H9 (cell line): ENCODE measurements around the gene ZNF17. TPM values are rescaled to one million over a fixed set of nuclear protein-coding genes. Genes with fewer than 3 reads are reported as not detected.

Source experiments
- DNase-seq: peaks from one replicate; pipeline ENCODE4 v3.0.0-alpha.2; 2017
- H2AFZ ChIP-seq: one replicate; pipeline ENCODE4 v1.6.1; 2013; ENCODE audit warnings: mild to moderate bottlenecking, low read length, control low read depth, moderate library complexity
- H2AK5ac ChIP-seq: 2 replicates; pipeline ENCODE4 v1.6.1; 2013; ENCODE audit warnings: low read length, control low read depth, mixed read lengths; ENCODE audit not compliant: insufficient read length
- H2BK120ac ChIP-seq: one replicate; pipeline ENCODE4 v1.6.1; 2013; ENCODE audit warnings: low read depth, mild to moderate bottlenecking, low read length, control low read depth, inconsistent platforms; ENCODE audit not compliant: poor library complexity, severe bottlenecking
- H2BK12ac ChIP-seq: 2 replicates; pipeline ENCODE4 v1.6.1; 2013; ENCODE audit warnings: low read length, control low read depth, mixed read lengths, low read depth; ENCODE audit not compliant: insufficient read length
- H2BK15ac ChIP-seq: 2 replicates; pipeline ENCODE4 v1.6.1; 2013; ENCODE audit warnings: low read depth, low read length, control low read depth
- H2BK20ac ChIP-seq: one replicate; pipeline ENCODE4 v1.6.1; 2013; ENCODE audit warnings: low read depth, mild to moderate bottlenecking, low read length, control low read depth, inconsistent platforms; ENCODE audit not compliant: poor library complexity, severe bottlenecking
- H2BK5ac ChIP-seq: 2 replicates; pipeline ENCODE4 v1.6.1; 2013; ENCODE audit warnings: low read length, control low read depth, mixed read lengths; ENCODE audit not compliant: insufficient read length
- H3K14ac ChIP-seq: 2 replicates; pipeline ENCODE4 v1.6.1; 2013; ENCODE audit warnings: low read length, control low read depth; ENCODE audit not compliant: insufficient read depth
- H3K18ac ChIP-seq: 2 replicates; pipeline ENCODE4 v1.6.1; 2013; ENCODE audit warnings: low read depth, mild to moderate bottlenecking, mixed read lengths, low read length, control low read depth; ENCODE audit not compliant: insufficient read length
- H3K23ac ChIP-seq: 2 replicates; pipeline ENCODE4 v1.6.1; 2013; ENCODE audit warnings: low read length, control low read depth, mixed read lengths, low read depth; ENCODE audit not compliant: insufficient read length
- H3K23me2 ChIP-seq: 2 replicates; pipeline ENCODE4 v1.6.1; 2013; ENCODE audit warnings: low read depth, mild to moderate bottlenecking, mixed read lengths, low read length, control low read depth; ENCODE audit not compliant: insufficient read length, poor library complexity, severe bottlenecking
- H3K27ac ChIP-seq: 2 replicates; pipeline ENCODE4 v1.5.1; 2013; ENCODE audit warnings: low read length, control low read depth, mixed read lengths, low read depth; ENCODE audit not compliant: insufficient read length
- H3K27me3 ChIP-seq: 2 replicates; pipeline ENCODE4 v1.6.1; 2013; ENCODE audit warnings: low read length, control low read depth, inconsistent platforms; ENCODE audit not compliant: insufficient read depth
- H3K4ac ChIP-seq: 2 replicates; pipeline ENCODE4 v1.6.1; 2013; ENCODE audit warnings: low read depth, mild to moderate bottlenecking, control low read depth, inconsistent platforms, low read length, moderate library complexity
- H3K4me1 ChIP-seq: 2 replicates; pipeline ENCODE4 v1.6.1; 2013; ENCODE audit warnings: low read length, control low read depth, inconsistent platforms; ENCODE audit not compliant: insufficient read depth
- H3K4me2 ChIP-seq: 2 replicates; pipeline ENCODE4 v1.6.1; 2013; ENCODE audit warnings: low read length, control low read depth, mixed read lengths; ENCODE audit not compliant: insufficient read length, insufficient read depth
- H3K56ac ChIP-seq: 2 replicates; pipeline ENCODE4 v1.6.1; 2013; ENCODE audit warnings: low read depth, mild to moderate bottlenecking, mixed read lengths, low read length, control low read depth; ENCODE audit not compliant: insufficient read length
- H3K79me1 ChIP-seq: 2 replicates; pipeline ENCODE4 v1.6.1; 2013; ENCODE audit warnings: low read depth, mild to moderate bottlenecking, moderate library complexity, low read length, control low read depth, inconsistent platforms; ENCODE audit not compliant: insufficient read depth, poor library complexity, severe bottlenecking
- H3K79me2 ChIP-seq: 2 replicates; pipeline ENCODE4 v1.6.1; 2013; ENCODE audit warnings: low read length, control low read depth, inconsistent platforms; ENCODE audit not compliant: insufficient read depth
- H3K9ac ChIP-seq: 2 replicates; pipeline ENCODE4 v1.6.1; 2013; ENCODE audit warnings: low read length, control low read depth, mixed read lengths; ENCODE audit not compliant: insufficient read length; ENCODE audit errors: extremely low read depth
- H3K9me3 ChIP-seq: one replicate; pipeline ENCODE4 v1.6.1; 2013; ENCODE audit warnings: low read depth, low read length, inconsistent platforms; ENCODE audit not compliant: control insufficient read depth
- H3T11ph ChIP-seq: one replicate; pipeline ENCODE4 v1.6.1; 2013; ENCODE audit warnings: mild to moderate bottlenecking, low read length, control low read depth, inconsistent platforms
- H4K20me1 ChIP-seq: one replicate; pipeline ENCODE4 v1.6.1; 2013; ENCODE audit not compliant: control insufficient read depth, insufficient read length, insufficient read depth
- H4K5ac ChIP-seq: 2 replicates; pipeline ENCODE4 v1.6.1; 2013; ENCODE audit warnings: low read depth, mild to moderate bottlenecking, mixed read lengths, low read length, control low read depth; ENCODE audit not compliant: insufficient read length
- H4K8ac ChIP-seq: replicated peaks from 2 replicates; pipeline ENCODE4 v1.6.1; 2013; ENCODE audit warnings: low read length, control low read depth, mixed read lengths, low read depth; ENCODE audit not compliant: insufficient read length
- H4K91ac ChIP-seq: 2 replicates; pipeline ENCODE4 v1.6.1; 2013; ENCODE audit warnings: low read depth, mild to moderate bottlenecking, moderate library complexity, mixed read lengths, low read length, control low read depth; ENCODE audit not compliant: insufficient read length
- H3K27ac Mint-ChIP-seq, 3 experiments: 2 replicates in 2 of 3; 3 replicates in 1 of 3; pipeline ENCODE4 v1.8.0; 2020 to 2021; ENCODE audit warnings: mixed read lengths in 3 of 3, mild to moderate bottlenecking in 1 of 3, moderate library complexity in 1 of 3
- H3K27me3 Mint-ChIP-seq: 2 replicates; pipeline ENCODE4 v1.8.0; 2021; ENCODE audit warnings: low read depth, mild to moderate bottlenecking, moderate library complexity, mixed read lengths
- H3K36me3 Mint-ChIP-seq, 3 experiments: 2 replicates in 2 of 3; 3 replicates in 1 of 3; pipeline ENCODE4 v1.8.0; 2020 to 2021; ENCODE audit warnings: low read depth in 3 of 3, mixed read lengths in 3 of 3; ENCODE audit not compliant: insufficient read depth in 1 of 3
- H3K4me1 Mint-ChIP-seq, 2 experiments: 2 replicates each; pipeline ENCODE4 v1.8.0; 2020; ENCODE audit warnings: mixed read lengths in 2 of 2
- H3K4me3 Mint-ChIP-seq, 2 experiments: 2 replicates in 1 of 2; 3 replicates in 1 of 2; pipeline ENCODE4 v1.8.0; 2020 to 2021; ENCODE audit warnings: mild to moderate bottlenecking in 2 of 2, mixed read lengths in 2 of 2, moderate library complexity in 1 of 2
- H3K9me3 Mint-ChIP-seq, 2 experiments: 2 replicates in 1 of 2; 3 replicates in 1 of 2; pipeline ENCODE4 v1.8.0; 2020; ENCODE audit warnings: mild to moderate bottlenecking in 2 of 2, mixed read lengths in 2 of 2, moderate library complexity in 1 of 2
- CTCF ChIP-seq: fragments of 200-600 bp; sonication (generic); conservative IDR thresholded peaks from 3 replicates; pipeline ENCODE4 v1.8.0; 2021; ENCODE audit warnings: antibody characterized with exemption, mild to moderate bottlenecking
- WGBS: extraction: QIAGEN DNeasy Blood & Tissue Kit; methylation state at CpG from one replicate; pipeline ENCODE4 v1.1.7; 2013; ENCODE audit warnings: missing lambda C conversion rate, low lambda C conversion rate, mixed read lengths; ENCODE audit not compliant: insufficient read length; ENCODE audit errors: extremely low coverage; 5-methylcytosine and 5-hydroxymethylcytosine counted together
- total RNA-seq: library from RNA; stranded (reverse); gene quantifications from 2 replicates; pipeline ENCODE4 v1.2.1, GENCODE V29; 2021

Gene ZNF17
- total RNA-seq, 1 experiment from 2014 or later, result 16.3 TPM

GRCh38 chr19:57436417-57436816 lies 25.5 kb downstream of the ZNF17 start:
- Histone ChIP-seq H3K9ac (peak overlapping the region; percentile 95), H4K8ac (no peak overlapping the region), H3K14ac (no peak overlapping the region), H3K79me2 (peaks cover 42% of the 10 kb centered on the region), H3K23ac (no peak overlapping the region), H2AFZ (no peak overlapping the region), H3K18ac (no peak overlapping the region), H4K91ac (no peak overlapping the region), H3T11ph (no peak overlapping the region), H3K4ac (no peak overlapping the region), H3K79me1 (peaks cover 14% of the 10 kb centered on the region), H2AK5ac (no peak overlapping the region), H2BK20ac (no peak overlapping the region), H3K56ac (no peak overlapping the region), H3K23me2 (peaks cover 8% of the 10 kb centered on the region), H3K9me3 (no peaks in the 10 kb centered on the region), H2BK120ac (no peak overlapping the region), H4K5ac (no peak overlapping the region), H4K20me1 (no peaks in the 10 kb centered on the region), H2BK5ac (no peak overlapping the region), H3K27me3 (no peaks in the 10 kb centered on the region), H2BK15ac (no peak overlapping the region), H2BK12ac (no peak overlapping the region), H3K4me1 (peaks cover 5% of the 10 kb centered on the region; the same call in 1 of the 2 replicates), H3K4me2 (peak overlapping the region; percentile 99), H3K27ac (no peak overlapping the region)
- Mint-ChIP-seq H3K9me3 (peaks cover 0 to 11% of the 10 kb centered on the region in 2 experiments; a peak in 4 of 5 replicates), H3K27me3 (peaks cover 1% of the 10 kb centered on the region; the same call in 1 of the 2 replicates), H3K4me1 (peaks cover 16 to 20% of the 10 kb centered on the region in 2 experiments), H3K4me3 (peak overlapping the region; percentile 91 to 96), H3K27ac (peak overlapping the region in 2 of 3 experiments; percentile 96 to 99; a peak in 2 of 7 replicates), H3K36me3 (peaks cover 12 to 23% (median 22%) of the 10 kb centered on the region in 3 experiments)
- no peak for TF ChIP-seq CTCF
- no CpG with 5 or more reads among the region's 1 CpG for WGBS
- no peak for DNase-seq
